Renal pelvis (tissue), 4 donors: Measurements from ENCODE around the gene TWF2. TPM values are rescaled to one million over a fixed set of nuclear protein-coding genes. Genes with fewer than 3 reads are reported as not detected.

ENCODE experiments used
- DNase-seq: peaks from one replicate; pipeline ENCODE4 v3.0.0-alpha.2; 2013
- polyA plus RNA-seq, 3 donors: library from polyadenylated mRNA; unstranded; fragments of 120-200 nt; gene quantifications; one replicate each; pipeline ENCODE4 v1.2.1, GENCODE V29; 2013; ENCODE audit not compliant: insufficient read length in 3 of 3

TWF2 gene
- polyA plus RNA-seq, 3 donors: 29.6 to 38.3 (median 35.9) TPM

DNA sequence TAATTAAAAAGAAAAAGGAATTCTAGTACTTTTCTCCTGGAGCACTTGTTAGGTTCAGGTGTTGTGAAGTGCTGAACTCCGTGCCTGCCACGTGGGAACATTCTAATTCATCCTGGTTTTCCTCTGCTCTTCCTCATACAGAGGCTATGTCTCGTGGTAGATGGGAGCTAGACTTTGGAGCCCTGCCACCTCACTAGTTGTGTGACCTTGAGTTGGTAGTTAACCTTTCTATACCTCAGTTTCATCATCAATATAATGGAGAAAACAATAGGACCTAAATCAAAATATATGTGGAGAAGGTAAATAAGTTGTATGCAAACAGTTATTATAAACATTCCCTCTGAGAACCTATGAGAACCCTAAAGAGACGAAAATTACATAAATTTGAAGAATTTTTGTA lies 30.4 kb downstream of the TWF2 start:
- no peak for DNase-seq

DNA sequence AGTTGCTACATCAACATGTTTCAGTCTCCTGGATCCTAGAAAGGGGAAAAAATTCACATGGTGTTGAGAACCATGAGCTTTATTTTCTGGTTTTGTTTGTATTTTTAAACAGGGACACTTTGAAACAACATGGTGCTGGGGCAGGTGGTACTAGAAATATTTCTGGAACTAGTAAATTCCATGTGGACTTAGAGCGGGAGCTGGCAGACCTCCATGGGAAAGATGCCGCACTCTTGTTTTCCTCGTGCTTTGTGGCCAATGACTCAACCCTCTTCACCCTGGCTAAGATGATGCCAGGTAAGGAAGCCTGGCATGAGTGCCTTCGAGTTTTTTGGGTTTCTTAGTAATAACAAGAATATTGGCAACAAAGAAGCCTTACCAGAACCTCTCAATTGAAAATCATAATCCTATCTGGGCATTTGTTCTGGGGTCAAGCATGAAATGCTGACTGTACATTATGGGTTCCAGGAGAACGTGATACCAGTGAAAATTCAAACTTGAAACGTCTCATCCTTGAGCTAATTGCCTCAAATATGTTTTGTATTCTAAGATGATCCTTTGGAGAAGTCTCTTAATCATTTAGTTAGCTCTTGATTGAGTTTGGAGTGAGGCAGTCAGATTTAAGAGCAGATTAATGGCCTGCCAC lies 33.1 kb downstream of the TWF2 start:
- no peak for DNase-seq

DNA sequence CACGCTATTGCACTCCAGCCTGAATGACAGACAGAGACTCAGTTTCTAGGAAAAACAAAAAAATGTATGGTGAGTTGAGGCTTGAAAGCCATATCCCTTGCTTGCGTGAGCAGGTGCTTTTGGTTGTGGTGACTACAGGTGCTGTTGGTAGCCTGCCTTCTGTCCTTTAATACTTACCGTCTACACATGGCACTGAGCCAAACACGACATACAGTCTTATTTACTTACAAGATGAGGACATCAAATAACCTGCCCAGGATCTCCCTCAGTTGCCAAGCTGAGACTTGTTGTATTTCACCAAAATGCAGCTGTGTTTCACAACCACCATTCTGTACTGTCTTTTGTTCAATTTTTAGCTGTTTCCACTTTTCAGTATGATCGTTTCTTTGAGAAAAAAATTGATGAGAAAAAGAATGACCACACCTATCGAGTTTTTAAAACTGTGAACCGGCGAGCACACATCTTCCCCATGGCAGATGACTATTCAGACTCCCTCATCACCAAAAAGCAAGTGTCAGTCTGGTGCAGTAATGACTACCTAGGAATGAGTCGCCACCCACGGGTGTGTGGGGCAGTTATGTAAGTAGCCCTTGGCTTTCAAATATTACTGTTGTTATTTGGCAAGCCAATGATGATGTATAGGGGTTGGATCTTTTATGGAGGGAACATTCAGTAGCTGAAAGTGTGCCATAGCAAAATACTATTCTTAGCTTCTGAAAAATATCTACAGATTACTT lies 34.5 kb downstream of the TWF2 start:
- DNase-seq: no peak

DNA sequence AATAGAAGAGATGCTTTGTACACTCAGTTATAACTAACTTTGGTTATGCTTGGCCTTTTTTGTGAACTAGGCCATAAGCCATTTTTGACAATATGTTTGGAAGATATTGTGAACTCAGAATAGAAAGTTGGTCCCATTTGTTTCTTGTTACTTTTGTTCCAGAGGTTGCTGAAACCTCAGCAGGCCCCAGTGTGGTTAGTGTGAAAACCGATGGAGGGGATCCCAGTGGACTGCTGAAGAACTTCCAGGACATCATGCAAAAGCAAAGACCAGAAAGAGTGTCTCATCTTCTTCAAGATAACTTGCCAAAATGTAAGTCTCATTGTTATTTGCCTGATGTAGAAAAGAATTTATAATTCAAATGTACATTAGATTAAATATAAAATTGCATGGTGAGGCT lies 35.3 kb downstream of the TWF2 start:
- DNase-seq: no peak

DNA sequence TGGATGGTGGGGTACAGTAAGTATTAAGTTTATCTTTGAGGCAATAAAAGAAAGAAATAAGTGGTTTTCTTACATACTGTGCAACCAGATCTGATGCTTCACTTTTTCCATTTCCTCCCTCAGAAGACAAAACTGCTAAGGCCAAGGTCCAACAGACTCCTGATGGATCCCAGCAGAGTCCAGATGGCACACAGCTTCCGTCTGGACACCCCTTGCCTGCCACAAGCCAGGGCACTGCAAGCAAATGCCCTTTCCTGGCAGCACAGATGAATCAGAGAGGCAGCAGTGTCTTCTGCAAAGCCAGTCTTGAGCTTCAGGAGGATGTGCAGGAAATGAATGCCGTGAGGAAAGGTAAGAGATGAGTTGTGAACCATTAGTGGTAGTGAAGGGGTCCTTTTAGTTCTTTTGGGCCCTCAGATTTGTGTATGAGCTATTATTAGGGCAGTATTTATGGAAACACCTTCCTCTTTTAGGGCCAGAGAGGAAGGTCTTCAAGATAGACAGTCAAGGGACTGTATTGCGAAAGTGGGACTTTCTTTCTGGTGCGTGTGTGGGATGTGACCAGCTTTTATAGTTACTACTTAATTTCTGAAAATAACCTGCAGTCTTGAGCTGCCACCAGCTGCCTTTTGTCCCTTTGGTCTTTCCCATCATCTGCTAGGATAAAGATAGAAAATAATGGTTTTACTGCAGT lies 36.4 kb downstream of the TWF2 start:
- no peak for DNase-seq

DNA sequence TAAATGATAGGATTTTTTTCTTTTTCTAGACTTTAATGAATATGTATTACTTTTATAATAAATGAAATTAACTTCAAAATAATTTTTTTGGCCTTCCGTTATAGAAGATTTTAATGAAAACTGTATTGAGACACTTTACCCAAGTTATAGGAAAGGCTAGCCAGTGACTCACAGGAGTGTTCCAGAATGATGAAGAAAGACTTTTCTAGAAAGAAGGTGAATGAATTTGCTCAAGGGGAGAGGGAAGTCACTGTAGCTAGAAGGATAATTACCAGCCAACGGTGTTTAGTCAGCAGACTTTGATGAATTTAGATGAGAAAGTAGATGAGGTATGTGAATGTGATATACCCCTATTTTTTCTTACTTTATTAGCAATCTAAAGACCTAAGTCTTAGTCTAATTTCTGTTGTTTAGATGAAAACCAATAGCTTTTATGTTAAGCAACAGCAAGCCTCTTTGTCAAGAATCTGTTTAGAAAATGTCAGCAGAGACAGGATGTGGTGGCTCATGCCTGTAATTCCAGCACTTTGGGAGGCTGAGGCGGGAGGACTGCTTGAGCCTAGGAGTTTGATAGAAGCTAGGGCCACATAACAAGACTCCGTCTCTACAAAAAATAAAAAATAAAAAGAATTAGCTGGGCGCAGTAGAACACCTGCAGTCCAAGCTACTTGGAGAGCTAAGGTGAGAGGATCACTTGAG lies 37.8 kb downstream of the TWF2 start:
- DNase-seq: no peak

DNA sequence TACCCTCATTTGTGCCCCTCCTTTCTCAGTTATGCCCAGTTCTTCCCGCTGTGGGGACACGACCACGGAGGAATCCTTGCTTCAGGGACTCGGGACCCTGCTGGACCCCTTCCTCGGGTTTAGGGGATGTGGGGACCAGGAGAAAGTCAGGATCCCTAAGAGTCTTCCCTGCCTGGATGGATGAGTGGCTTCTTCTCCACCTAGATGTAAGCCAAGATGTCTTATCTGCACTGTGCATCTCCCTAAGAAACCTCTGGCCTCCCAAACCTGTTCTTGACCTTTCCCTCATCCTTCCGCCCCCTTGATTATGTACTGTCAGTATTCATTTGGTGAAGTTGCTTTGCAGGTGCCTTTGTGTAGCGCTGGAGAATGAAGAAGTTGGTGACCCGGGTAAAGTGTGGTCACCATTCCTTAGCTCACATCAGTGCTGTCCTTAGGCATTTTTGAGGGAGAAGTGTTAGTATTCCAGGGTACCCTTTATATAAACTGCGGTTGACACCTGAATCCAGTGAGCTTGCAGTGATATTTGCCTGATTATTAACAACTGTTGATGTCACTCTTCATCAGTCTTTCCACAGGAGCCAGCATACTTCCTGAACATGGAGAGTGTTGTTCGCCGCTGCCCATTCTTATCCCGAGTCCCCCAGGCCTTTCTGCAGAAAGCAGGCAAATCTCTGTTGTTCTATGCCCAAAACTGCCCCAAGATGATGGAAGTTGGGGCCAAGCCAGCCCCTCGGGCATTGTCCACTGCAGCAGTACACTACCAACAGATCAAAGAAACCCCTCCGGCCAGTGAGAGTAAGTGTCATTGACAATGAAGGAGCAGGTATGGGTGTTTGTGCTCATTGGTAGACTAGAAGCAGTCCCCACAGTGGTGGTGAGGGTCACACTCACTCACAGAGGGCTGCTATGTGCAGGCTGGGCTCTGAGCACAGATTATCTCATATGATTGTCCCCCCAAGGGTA lies 40.0 kb downstream of the TWF2 start:
- no peak for DNase-seq

DNA sequence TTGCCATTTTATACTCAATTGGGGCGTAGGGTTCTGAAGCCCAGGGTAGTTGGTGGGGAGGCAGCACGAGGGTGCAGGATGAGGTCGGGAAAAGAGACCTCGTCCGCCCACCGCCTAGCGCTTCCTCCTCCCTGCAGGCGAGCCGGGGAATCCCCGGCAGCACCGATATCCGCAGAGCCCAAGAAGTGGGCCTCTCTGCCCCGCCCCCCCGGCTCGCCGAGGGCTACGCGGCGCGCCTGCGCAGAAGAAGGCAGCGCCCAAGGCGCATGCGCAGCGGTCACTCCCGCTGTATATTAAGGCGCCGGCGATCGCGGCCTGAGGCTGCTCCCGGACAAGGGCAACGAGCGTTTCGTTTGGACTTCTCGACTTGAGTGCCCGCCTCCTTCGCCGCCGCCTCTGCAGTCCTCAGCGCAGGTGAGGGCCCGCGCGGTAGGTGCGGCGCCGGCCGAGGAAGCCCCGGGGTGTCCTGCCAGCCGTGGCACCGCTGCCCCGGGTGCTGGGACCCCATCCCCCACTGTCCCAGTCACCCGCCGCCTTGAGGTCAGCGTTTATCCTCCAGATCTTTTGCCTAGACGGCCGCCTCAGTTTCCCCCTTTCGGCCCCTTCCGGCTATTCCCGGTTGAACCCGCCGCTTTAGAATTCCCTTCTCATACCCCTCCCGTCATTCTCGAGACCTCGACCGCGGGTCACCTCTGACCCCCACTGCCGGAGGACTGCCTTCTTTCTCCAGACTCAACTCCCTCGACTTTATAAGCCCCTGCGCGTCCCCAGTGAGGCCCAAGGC lies 40.9 kb downstream of the TWF2 start, which contains the start of gene ALAS1:
Gene ALAS1, plus strand, starts transcription at position 319 of the 784 bp plus-strand sequence. CDS start 1,082 bp downstream, outside the sequence.
- DNase-seq: peak; percentile 91

DNA sequence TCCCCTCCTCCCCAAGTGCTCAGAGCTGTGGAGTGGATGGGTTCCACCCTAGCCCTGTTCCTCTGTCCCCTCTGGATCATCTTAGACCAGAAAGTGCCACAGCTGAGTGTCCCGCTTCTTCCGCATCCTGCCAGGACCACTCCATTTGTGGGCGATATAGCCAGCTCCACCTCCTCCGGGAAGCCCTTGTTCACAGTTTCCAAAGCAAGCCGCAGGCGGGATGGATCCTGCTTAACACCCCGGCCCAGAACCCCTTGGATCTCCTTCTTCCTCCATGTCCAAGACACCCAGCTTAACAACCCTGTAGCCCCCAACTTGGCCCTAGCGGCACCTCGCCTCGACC lies 41.5 kb downstream of the TWF2 start:
- DNase-seq: no peak

DNA sequence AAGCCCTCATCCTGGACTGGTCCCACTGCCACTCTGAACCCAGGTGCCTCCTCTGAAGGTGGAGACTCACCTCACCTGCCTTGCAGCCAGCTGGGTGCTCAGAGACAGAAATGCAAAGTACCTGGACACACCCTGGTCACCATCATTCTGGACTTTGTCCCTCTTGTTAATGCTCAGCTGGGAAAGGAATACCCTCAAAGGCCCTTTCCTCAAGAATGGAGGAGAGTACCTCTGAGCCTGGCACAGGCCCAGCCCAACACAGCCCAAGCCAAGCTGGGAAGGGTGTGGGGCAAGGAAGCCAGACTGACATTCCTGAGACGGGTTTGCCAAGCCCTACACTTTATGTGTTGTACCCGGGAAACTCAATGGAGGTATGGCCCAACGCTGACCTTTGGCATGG lies 42.0 kb downstream of the TWF2 start:
- no peak for DNase-seq

DNA sequence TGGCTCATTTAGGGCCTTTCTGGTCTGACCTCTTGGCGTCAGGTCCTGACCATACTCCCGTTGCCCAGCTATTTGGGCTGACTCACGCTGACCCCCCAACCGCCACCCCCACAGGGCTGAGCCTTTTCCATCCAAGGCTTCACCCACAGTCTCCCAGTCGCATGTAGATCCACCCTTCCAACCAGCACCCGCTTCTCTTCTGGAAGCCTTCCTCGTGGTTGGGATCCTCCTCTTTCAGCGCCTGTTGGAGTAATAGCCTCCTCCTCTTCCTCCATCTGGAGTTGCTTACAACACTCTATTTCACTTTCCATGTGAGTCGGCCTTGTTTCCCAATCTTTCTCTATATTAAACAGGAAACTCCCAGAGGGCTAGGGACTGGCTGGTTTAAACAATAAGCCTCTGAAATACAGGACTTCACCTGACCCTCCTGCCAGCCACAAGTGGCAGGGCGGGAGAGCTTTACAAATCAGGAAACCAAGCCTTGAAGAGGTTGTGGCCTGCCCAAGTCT lies 43.1 kb downstream of the TWF2 start:
- no peak for DNase-seq

DNA sequence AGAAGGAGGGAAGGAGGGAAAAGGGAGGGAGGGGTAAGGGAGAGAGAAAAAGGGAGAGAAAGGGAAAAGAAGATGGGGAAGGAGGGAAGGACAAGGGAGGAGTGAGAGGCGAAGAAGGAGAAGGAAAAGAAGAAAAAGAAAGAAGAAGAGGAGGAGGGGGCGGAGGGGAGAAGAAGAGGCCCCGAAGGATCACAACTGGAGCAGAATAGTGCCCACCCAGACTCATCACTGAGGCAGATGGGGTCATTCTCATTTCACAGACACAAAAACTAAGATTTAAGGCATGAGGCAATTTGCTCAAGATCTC lies 43.7 kb downstream of the TWF2 start:
- DNase-seq: no peak

DNA sequence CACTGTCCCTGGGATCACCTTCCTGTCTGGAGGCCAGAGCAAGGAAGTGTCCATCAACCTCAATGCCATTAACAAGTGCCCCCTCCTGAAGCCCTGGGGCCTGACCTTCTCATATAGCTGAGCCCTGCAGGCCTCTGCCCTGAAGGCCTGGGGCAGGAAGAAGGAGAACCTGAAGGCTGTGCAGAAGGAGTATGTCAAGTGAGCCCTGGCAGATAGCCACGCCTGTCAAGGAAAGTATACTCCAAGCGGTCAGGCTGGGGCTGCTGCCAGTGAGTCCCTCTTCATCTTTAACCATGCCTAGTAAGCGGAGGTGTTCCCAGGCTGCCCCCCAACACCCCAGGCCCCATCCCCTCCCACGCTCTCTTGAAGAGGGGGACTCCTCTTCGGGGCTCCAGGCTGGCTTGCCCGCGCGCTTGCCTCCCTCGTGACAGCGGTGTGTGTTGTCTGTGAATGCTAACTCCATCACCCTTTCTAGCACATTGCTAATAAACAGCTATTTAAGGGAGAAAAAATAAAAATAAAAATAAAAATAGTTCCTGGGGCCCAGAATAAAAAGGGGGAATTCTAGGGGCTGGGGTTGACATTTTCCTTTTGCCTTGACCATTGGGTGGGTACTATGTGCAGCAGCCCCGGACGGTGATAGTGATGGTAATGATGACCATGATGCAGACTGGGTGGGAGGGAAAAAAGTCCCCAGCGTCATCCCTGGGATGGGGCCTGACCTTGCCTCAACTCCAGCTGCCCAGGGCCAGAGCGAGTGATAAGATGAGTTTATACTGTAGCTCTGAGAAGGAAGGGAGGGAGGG lies 44.3 kb downstream of the TWF2 start:
- peak; percentile 55 for DNase-seq

DNA sequence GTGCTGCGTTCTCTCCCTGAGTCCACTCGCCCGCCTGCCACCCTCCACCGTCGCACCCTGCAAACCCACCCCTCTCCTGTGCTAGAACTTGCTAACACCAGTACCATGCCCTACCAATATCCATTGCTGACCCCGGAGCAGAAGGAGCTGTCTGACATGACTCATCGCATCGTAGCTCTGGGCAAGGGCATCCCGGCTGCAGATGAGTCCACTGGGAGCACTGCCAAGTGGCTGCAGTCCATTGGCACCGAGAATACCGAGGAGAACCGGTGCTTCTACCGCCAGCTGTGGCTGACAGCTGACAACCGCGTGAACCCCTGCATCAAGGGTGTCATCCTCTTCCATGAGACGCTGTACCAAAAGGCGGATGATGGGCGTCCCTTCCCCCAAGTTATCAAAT lies 45.9 kb downstream of the TWF2 start:
- no peak for DNase-seq

DNA sequence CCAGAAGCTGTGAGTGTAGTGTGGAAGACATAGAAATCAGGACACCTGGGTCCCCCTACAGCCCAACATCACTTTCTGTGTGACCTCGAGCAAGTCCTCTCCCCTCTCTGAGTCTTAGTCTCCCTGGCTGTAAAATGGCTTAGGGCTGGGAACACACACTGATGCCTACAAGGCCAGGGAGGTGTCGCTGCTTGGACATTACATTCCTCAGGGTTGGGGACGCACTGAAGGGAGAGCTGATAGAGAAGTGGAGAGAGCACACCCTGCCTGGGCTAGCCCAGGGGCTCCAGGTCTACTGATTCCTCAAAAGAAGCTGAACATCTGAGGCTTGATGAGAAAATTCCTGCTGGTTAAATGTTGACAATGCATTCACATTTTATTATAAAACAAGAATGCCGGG lies 47.3 kb downstream of the TWF2 start:
- no peak for DNase-seq

DNA sequence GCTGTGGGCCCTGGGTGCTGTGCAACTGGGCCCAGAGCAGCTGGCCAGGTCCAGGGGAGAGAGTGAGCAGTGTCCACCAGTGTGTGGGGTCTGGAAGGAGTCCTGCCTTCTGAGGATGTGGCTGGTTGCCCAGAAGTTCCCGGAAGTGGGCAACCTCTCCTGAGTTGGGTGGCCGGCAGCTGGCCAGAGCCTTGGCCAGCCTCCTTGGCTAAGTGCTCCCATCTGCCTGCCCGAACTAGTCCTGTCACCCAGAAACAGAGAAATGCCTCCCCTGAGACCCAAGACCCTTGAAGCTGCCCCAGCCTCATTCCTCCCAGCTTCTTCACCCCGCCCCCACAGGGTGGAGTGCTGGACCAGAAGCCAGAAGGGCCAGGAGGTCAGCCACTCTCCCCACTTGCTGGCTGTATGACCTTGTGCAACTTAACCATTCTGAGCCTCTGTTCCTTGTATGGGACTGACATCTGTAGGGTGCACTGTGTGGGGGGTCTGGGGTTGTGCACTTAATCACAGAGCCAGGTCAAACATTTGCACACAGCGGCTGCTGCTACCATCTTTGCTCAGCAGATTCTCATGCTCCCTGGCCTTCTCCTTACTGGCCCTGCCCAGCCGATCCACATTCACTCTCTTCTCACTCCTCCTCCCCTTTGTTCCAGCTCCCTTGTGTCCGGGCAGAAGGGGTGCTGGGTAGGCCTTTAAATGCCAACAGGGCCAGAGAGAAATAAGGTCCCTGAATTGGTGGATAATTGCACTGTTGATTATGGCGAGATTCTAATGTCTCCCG lies 48.5 kb downstream of the TWF2 start:
- no peak for DNase-seq

DNA sequence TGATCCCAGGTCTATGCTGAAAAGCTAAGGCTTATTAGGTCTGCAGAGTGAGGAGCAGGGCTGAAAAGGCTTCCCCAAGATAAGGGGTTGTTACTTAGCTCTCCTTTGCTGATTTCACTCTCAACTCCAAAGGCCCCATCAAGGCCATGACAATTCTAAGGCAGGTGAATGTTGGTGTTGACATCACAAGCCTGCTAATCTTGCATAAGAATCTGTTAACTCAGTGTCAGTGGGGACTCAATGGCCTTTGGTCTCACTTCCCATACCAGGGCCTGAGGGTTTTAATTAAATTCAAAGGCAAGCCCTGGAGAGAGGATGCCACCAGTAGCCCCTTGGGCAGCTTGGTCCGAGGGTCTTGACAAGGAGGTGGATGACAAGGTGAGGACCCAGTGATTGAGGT lies 50.4 kb downstream of the TWF2 start:
- DNase-seq: no peak

DNA sequence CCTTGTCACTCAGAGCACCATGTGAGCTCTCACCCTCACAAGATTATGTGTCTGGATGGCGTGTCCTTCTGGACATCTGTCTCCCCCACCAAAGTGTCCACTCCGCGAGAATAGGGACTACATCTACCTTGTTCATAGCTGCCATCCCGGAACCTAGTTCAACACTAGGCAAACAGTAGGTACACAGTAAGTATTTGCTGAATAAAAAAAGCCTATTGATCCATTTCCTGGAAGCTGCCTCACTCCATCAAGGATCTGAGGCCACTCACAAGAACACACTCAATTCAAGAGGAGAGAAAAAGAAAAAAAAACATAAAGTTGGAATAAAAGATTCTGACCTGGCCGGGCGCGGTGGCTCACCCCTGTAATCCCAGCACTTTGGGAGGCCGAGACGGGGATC lies 52.2 kb downstream of the TWF2 start:
- DNase-seq: no peak

DNA sequence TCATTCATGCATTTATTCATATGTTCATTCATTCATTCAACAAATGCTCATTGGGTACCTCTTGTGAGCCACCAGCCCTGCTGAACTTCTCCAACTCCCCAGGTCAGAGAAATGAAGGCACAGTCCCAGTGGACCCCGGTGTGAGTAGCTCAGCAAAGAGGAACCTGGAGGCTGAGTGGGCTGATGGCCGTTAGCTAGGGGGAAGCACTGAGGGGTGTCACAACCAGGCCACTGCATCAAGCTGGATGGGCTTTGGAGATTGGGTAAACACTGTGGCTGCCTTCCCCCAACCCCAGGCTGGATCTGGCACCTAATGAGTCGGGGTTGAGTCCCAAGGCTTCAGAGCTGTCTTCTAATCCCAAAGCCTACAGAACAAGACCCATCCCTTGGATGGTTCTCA lies 53.1 kb downstream of the TWF2 start:
- DNase-seq: no peak
